HG03575 (cell line): Measurements from ENCODE around the gene TRMT2A.

ENCODE experiments used
- ATAC-seq: cut with Tn5 transposase; IDR thresholded peaks from one replicate; pipeline ENCODE4 v1.9.1; 2021; ENCODE audit not compliant: unreplicated experiment, insufficient number of reproducible peaks, low FRiP score; ENCODE audit errors: extremely low read depth

Gene TRMT2A

DNA sequence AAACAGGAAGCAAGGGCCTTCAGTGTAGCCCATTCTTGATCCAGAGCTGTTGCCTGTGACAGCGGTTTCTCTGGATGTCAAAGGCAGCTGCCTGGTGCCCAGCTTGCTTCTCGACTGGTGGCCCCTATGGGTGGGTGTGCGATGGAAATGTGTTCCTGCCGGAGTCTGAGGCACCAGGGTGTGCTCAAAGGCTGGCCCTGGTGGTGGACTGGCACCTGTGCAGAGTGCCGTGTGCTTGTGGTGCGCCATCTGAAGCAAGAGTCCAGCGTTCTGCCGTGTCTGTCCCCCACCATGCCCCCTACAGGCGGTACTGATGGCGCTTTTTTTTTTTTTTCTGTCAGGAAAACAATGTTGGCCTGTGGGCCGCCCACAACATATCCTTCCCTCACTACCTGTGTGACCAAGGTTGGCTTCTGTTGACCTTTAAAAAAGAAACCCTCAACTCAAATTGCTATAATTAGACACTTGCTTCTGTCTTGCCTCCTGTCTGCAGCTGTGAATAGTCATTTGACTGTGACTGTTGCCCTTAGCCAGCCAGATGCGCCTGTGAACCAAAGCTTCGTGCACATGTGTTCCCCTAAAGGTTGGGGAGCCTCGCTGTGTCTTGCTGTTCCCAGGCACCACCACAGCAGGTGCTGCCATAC, 5.9 kb downstream of the TRMT2A start:
- no peak for ATAC-seq

DNA sequence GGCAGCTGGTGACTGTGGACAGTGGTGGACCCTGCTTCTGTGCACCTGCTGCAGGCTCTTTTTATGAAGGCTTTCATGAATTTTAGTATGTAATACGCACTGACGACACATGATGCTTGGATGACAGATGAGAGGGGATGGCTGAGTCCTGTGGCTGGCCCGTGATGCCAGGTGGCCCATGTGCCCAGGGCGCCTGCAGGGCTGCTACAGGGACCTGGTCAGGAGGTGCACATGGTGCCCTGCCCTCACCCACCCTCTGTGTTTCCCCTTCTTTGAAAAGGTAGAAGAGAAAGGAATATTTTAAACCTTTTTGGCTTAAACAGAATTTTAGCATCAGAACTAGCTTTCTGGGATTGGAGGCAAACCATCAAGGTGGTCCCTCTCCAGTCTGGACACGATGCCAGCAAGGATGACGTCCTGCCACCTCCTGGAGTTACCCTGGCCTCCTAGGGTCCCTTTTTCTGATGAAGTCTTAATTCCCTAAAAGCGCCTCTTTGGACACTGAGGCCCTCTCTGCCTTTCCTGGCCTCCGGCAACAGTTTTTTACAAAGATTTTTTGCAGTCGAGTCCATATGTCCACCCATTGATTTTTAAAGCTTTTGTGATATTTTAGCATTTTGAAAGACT, 6.6 kb downstream of the TRMT2A start:
- ATAC-seq = no peak

DNA sequence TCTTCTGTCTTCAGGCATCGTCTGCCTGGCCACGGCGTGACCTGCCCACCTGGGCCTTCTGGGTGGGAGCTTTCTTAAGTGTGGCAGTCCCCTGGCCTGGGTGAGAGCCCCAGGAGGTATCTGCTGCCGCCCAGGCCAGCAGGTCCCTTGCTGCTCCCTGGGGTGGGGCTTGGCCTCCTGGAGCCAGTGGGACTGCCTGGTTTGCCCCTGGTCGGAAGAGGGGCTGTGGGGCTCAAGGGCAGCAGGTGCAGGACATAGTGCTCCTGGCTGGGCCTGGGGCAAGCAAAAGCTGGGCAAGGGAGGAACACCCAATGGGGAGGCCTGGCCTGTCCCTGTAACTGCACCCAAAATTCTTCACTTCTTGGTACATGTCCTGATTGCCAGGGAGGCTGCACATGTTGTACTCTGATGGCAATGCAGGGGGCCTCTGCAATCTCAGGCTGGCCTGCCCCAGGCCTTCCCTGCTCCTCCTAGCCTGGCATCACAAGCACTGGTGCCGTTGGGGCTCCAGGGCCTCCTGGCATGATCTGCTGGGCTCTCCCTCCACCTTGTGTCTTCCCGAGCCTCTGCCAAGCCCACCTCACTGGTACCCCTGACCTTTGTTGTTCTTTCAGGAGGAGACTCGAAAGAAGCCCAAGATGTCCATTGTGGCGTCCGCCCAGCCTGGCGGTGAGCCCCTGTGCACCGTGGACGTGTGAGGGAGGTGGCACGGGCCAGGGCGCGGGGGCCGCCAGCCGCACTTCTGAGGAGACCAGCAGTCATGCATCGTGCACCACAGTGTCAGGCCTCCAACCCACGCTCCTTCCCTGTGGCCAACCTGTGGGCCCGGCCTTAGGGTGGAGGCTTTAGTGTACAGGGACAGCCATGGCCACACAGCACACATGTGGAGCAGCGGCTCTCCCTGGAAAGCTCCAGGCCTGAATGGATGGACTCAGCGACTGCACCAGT, 7.3 kb downstream of the TRMT2A start:
- no peak for ATAC-seq

DNA sequence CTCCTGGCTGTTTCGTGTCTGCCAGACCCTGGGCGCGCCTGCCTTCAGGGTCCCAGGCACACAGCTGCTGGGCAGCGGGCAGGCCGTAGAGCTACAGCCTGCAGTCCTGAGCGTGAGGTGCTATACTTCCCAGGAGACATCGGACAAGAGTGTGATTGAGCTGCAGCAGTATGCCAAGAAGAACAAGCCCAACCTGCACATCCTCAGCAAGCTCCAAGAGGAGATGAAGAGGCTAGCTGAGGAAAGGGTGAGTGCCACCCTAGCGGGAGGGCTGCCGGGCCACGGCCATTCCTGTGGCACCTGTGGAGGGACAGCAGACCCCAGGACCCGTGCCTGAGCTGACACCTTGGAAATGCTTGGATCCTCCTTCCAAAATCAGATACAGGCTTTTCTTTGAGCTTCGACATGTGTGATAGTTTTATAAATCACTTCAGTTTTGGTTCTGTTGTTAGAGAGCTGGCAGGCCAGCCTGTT, 8.2 kb downstream of the TRMT2A start:
- ATAC-seq = no peak

DNA sequence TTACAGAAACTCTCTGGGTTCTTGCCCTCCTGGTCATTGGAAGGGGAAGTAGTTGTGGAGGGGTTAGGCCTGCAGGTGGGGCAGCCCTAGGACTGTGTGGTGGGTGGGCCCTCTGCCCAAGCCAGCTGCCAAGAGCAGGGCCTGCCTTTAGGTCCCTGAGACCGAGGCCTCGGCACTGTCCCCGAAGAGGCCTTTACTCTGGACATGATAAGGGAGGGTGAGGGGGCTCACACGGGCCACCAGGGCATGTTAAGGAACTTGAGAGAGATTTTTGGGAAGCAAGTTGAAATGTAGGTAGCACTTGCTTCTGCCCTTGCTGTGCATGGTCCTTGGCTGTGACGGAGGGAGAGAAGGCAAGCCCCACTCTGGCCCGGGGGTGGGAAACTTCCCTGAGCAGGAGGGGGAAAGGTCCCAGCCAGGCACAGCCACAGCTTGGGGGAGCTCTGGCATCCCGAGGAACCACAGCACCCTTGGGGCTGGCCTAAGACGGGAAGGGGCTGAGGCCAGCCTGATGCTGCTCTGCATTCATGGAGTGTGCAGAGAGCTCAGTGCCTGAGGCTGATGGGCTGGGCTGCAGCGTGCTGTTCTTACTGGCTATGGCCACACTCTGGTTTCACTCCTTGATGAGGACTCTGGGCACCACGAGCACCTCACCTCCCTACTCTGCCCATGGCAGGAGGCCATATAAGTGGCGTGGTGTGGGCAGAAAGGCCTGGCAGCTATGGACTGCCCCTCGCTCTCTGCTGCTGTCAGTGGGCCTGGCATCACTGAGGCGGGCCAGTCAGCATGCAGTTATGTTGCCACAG, 8.9 kb downstream of the TRMT2A start:
- no peak for ATAC-seq

DNA sequence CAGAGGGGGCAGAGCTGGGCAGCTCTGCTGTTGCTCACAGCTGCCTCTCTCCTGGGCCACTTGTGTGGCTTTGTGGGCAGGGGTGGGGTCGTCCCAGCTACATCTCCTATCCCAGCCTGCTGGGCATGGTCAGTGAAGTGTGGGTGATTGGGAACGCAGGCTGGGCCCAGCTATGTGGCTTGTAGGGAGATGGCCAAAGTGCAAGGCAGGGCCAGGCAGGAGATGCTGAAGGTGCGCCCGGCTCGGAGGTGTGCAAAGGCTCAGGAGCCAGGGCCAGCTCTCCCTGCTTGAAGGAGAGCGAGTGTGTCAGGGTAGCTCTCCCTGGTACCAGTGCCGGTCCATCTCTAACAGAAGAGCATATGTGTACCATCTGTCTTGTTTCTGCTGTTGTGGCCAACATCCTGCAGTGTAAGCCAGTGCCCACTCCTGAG, 9.5 kb downstream of the TRMT2A start:
- no peak for ATAC-seq

DNA sequence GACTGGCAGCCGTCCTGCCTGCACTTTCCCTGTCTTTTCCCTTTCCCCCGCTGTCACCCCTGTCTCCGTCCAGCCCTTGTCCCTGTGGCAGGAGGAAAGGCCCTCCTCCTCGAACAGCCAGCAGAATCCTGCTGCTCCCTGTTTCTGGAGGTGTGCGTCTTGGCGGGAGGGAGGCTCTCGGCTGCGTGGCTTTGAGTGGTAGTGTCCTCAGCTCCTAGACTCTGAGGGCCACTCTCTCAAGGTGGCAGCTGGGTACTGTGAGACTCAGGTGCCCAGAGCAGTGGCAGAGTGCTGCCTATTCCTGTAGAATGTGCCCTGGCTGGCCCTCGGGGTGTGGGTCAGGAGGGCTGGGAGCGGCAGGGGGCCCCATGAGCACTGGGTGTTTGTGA, 10.2 kb downstream of the TRMT2A start:
- ATAC-seq = no peak

DNA sequence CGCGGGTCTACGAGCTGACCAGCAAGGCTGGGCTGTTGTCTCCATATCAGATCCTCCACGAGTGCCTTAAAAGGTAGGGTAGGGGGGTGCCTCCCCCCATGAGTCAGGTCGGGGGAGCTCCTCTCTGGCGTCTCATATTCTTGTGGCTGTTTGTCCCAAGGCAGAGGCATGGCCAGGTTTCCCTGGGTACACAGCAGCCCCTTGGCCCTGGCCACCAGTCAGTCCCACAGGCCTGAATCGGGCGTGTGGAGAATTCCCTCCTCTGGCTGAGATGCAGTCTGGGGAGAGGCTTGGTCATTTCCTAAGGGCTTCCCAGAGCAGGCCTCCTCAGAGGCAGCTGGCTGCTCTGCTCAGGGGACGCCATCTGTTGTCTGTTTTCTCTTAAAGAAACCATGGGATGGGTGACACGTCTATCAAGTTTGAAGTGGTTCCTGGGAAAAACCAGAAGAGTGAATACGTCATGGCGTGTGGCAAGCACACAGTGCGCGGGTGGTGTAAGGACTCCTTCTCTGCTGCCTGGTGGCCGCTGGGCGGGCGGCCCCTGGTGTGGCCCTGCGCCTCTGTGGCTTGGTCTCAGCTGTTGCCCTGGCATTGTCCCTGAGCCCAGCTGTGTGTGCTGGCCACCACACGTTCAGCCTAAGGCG, 10.7 kb downstream of the TRMT2A start:
- no peak for ATAC-seq

DNA sequence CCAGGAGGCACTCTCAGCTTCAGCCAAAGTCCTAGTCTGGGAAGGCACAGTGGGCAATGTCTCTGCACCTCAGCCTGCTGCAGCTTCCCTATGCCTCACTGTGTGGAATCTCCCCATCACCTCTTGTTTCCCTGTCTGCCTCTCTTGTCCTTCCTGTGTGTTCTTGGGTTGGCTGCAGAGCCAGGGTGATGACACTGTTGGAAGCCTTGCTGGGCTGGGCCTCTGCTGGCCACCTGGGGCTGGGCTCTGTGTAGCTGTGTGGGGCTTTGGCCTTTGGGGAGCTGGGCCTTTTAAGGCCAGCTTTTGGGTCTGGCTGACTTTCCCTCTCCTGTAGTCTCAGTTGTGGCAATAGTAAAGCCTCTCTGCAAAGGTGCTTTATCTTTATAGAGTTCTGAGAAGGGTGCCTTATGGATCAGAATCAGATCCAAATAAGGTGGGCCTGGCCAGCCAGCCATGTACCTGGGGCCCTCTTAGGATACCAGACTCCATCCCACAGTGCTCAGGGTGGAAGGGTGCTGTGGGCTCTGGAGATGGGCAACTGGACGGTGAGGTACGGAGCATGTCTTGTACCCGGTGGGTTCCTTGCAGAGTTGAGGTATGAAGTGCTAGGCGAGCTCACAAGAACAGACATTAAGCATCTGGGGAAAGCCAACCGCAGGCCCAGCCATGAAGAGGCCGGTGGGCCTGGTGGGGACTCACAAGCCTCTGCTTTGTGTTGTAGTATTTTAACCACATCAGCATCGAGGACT, 11.4 kb downstream of the TRMT2A start:
- no peak for ATAC-seq

DNA sequence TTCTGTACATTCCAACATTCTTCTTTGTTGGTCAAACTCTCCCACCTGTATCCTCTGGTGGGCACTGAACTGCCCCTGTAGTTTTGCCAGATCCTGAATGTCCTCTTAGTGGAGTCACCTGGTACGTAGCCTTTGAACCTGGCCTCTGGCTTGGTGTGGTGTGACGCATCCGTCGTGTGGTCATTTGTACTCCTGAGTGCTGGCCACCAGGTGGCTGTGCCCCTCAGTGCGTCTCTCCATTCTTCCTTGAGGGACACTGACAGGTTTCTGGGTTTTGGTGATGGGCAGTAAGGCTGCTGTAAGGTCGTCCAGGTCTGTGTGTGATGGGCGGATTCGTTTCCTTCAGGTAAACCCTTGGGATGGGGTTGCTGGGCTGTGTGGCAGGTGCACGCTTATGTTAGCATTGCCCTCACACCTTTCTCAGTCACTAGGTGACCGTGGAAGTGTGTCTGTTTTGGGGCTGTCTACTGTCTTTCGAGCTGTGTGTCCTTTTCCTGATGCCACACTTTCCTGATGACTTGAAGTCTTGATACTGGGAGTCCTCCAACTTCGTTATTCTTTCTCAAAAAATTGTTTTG, 14.7 kb downstream of the TRMT2A start:
- no peak for ATAC-seq

DNA sequence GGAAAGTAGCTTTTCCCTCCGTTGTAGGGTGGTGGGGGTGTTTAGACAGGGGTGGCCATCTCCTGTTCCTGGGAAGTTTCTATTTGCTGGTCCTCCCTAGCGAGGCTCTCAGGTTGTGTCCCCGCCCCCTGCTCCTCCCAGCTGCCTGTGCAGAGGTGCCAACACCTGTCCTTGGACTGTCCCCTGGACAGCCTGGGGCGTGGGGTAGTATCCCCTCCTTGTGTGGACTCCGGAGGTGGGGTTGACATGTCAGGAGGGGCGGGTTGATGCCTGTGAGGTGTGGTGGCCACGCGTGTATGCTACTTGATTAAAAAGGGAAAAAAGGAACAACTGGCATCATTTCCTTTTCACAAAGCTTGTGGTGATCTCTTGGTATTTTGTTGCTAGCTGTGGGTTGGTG, 15.4 kb downstream of the TRMT2A start:
- no peak for ATAC-seq

DNA sequence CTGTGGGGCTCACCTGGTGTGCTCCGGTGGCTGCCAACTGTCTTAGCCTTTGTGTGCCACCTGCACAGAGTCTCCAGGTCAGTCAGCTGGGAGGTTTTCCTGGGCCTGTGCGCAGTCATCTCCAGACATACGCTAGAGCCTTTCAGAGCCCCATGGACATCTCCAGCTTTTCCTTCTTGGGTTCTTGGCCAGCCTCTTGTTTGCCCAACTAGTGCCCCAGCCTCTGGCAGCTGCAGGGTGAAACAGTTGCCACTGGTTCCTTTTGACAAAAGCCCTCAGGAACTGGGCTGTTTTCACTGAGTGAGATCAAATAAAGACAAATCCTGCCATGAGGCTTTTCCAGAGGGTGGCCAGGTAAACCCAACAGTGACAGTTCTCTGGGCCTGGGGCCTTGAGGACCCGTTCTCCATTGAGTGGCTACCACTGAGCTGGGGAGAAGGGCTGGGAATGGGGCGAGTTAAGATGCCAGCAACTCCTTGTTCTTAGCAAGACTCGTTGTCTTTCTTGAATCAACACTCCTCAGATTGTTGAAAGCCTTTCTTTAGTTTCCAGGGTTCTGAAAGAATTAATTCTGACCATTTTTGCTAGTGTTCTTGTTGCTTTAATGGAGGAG, 17.8 kb downstream of the TRMT2A start:
- no peak for ATAC-seq

DNA sequence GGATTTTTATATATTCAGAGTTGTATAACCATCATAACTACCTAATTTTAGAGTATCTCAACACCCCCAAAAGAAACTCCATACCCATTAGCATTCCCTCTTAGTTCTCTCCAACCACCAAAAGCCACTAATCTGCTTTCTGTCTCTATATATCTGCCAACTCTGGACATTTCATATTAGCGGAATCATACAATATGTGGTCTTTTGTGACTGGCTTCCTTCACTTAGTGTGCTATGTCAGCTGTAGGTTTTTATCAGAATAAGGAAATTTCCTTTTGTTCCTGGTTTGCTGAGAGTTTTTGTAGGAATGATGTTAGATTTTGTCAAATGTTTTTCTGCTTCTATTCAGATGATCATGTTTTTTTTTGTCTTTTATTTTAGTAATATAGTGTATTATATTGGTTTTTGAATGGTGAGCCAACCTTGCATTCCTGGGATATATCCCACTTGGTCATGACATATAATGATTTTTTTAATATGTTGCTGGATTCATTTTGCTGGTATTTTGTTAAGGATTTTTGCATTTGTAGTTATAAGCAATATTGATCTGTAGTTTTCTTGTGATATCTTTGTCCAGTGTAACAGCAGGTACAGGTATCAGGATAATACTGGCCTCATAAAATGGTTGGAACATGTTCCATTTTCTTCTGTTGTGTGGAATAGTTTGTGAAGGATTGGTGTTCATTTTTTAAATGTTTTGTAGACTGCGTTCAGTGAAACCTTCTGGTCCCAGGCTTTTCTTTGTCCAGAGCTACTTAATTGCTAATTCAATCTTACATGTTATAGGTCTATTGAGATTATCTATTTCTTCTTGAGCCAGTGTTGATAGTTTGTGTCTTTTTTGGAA, 20.2 kb downstream of the TRMT2A start:
- ATAC-seq = no peak

DNA sequence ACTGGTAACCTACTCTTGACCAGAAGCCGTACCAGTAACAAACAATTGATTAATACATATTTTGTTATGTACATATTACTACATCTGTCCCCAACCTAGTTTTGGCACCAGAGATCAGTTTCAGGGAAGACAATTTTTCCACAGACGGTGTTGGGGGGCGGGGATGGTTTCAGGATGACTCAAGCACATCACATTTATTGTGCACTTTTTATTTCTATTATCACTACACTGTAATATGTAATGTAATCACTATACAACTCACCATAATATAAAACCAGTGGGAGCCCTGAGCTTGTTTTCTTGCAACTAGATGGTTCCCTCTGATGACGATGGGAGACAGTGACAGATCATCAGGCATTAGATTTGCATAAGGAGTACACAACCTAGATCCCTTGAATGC, 21.5 kb downstream of the TRMT2A start:
- no peak for ATAC-seq

DNA sequence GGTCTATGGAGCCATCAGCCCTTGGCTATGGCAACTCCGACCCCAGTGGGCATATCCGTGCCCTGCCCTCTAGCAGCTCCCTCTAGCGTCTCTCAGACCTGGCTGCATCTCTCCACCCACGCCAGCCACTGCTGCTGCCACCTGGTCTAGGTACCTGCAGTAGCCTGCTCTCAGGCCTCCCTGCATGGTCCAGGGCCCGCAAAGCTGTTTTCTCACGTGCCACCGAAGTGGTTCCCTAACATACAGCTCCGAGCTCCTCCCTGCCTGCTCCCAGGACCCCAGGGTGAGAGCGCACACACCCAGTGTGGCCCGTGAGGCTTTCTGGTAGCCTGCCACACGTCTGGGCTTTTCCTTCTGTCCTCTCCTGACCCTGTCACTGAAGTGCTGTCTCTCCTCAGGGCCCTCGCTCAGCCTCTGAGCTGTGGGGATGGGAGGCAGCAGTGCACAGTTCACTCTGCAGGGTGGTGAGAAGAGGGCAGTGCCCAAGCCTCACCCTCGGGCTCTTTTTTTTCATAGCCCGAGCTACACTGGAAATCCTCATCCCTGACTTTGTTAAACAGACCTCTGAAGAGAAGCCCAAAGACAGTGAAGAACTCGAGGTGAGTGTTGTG, 22.7 kb downstream of the TRMT2A start:
- ATAC-seq = no peak
